ENCODE data around the gene ZNF692. TPM values are rescaled to one million over a fixed set of nuclear protein-coding genes. Genes with fewer than 3 reads are reported as not detected.

Gene ZNF692
- total RNA-seq, 1 donor from 2014 or later, result 80.1 TPM

GRCh38 chr1:248821641-248822040 is 37.2 kb downstream of the ZNF692 start:
- Mint-ChIP-seq H3K36me3 (peaks cover 7% of the 10 kb centered on the region), H3K27ac (no peak overlapping the region), H3K9me3 (no peaks in the 10 kb centered on the region), H3K4me1 (peaks cover 29% of the 10 kb centered on the region), H3K27me3 (ENCODE audit: low read depth) (no peaks in the 10 kb centered on the region), H3K4me3 (no peak overlapping the region)
- no peak for DNase-seq (ENCODE audit: low spot score in 2 of 2, unreplicated experiment in 2 of 2)
- TF ChIP-seq CTCF (IDR thresholded peaks at IDR 0.05; ENCODE audit: unreplicated experiment), result no peak

GRCh38 chr1:248821101-248821500 is 37.8 kb downstream of the ZNF692 start:
- Mint-ChIP-seq H3K4me1 (peaks cover 28% of the 10 kb centered on the region), H3K27me3 (ENCODE audit: low read depth) (no peaks in the 10 kb centered on the region), H3K27ac (no peak overlapping the region), H3K4me3 (no peak overlapping the region), H3K9me3 (no peaks in the 10 kb centered on the region), H3K36me3 (peaks cover 9% of the 10 kb centered on the region)
- no peak for DNase-seq (ENCODE audit: low spot score in 2 of 2, unreplicated experiment in 2 of 2)
- no peak for TF ChIP-seq CTCF (IDR thresholded peaks at IDR 0.05; ENCODE audit: unreplicated experiment)

- Mint-ChIP-seq H3K27ac (no peak overlapping the region), H3K36me3 (peaks cover 16% of the 10 kb centered on the region), H3K27me3 (ENCODE audit: low read depth) (no peaks in the 10 kb centered on the region), H3K4me3 (no peak overlapping the region), H3K4me1 (peaks cover 23% of the 10 kb centered on the region), H3K9me3 (no peaks in the 10 kb centered on the region)
- no peak for TF ChIP-seq CTCF (IDR thresholded peaks at IDR 0.05; ENCODE audit: unreplicated experiment)
- no peak for DNase-seq (ENCODE audit: low spot score in 2 of 2, unreplicated experiment in 2 of 2)
These were observed 38.8 kb downstream of the ZNF692 start for GRCh38 chr1:248820041-248820585.

GRCh38 chr1:248818505-248819374 is 40.1 kb downstream of the ZNF692 start:
- H3K9me3 Mint-ChIP-seq, result no peaks in the 10 kb centered on the region
- peaks cover 17% of the 10 kb centered on the region for H3K36me3 Mint-ChIP-seq
- TF ChIP-seq CTCF (IDR thresholded peaks at IDR 0.05; ENCODE audit: unreplicated experiment), result no peak
- H3K27ac Mint-ChIP-seq, result no peak overlapping the region
- peaks cover 9% of the 10 kb centered on the region for H3K4me1 Mint-ChIP-seq
- no peak overlapping the region for H3K4me3 Mint-ChIP-seq
- DNase-seq (ENCODE audit: low spot score in 2 of 2, unreplicated experiment in 2 of 2), result no peak
- no peaks in the 10 kb centered on the region for H3K27me3 Mint-ChIP-seq (ENCODE audit: low read depth)

- no peaks in the 10 kb centered on the region for H3K4me1 Mint-ChIP-seq
- peaks cover 28% of the 10 kb centered on the region for H3K36me3 Mint-ChIP-seq
- no peaks in the 10 kb centered on the region for H3K27me3 Mint-ChIP-seq (ENCODE audit: low read depth)
- no peak overlapping the region for H3K4me3 Mint-ChIP-seq
- H3K27ac Mint-ChIP-seq, result no peak overlapping the region
- DNase-seq (ENCODE audit: low spot score in 2 of 2, unreplicated experiment in 2 of 2), result no peak
- H3K9me3 Mint-ChIP-seq, result no peaks in the 10 kb centered on the region
- no peak for TF ChIP-seq CTCF (IDR thresholded peaks at IDR 0.05; ENCODE audit: unreplicated experiment)
These were observed 41.8 kb downstream of the ZNF692 start for GRCh38 chr1:248817065-248817464.

Measured in mesothelial cell of epicardium (in vitro differentiated cells).